Neural cell (in vitro differentiated cells): ENCODE data around the gene SLC2A10. TPM values are rescaled to one million over a fixed set of nuclear protein-coding genes. Genes with fewer than 3 reads are reported as not detected.

Experiments
- H2AFZ ChIP-seq: fragments of 200-600, 300-800 bp; sonication (generic), shearing (Covaris generic); 2 replicates; pipeline ENCODE4 v1.6.0; 2014; ENCODE audit warnings: low read depth, mild to moderate bottlenecking, antibody characterized with exemption, low read length, moderate library complexity
- H3F3A ChIP-seq: fragments of 200-600 bp; shearing (Covaris generic); 2 replicates; pipeline ENCODE4 v1.6.1; 2016; ENCODE audit warnings: mild to moderate bottlenecking, moderate library complexity, mixed read lengths, antibody characterized with exemption, low read length; ENCODE audit not compliant: insufficient read depth, poor library complexity, severe bottlenecking
- H3K27ac ChIP-seq: fragments of 200-600, 300-800 bp; sonication (generic), shearing (Covaris generic); 2 replicates; pipeline ENCODE4 v1.5.1; 2014; ENCODE audit warnings: mild to moderate bottlenecking, low read length, moderate library complexity
- H3K27me3 ChIP-seq: fragments of 300-800, 200-600 bp; sonication (generic), shearing (Covaris generic); 2 replicates; pipeline ENCODE4 v1.6.0; 2014; ENCODE audit warnings: mild to moderate bottlenecking, low read depth, low read length, moderate library complexity; ENCODE audit not compliant: insufficient read depth
- H3K36me3 ChIP-seq: fragments of 300-800, 200-600 bp; sonication (generic), shearing (Covaris generic); 2 replicates; pipeline ENCODE4 v1.5.1; 2014; ENCODE audit warnings: mild to moderate bottlenecking, antibody characterized with exemption, low read length, moderate library complexity; ENCODE audit not compliant: insufficient read depth
- H3K4me2 ChIP-seq: fragments of 300-800, 200-600 bp; sonication (generic), shearing (Covaris generic); 2 replicates; pipeline ENCODE4 v1.6.0; 2014; ENCODE audit warnings: mild to moderate bottlenecking, low read length
- H3K4me3 ChIP-seq: fragments of 300-800, 200-600 bp; sonication (generic), shearing (Covaris generic); 2 replicates; pipeline ENCODE4 v1.5.1; 2014; ENCODE audit warnings: mild to moderate bottlenecking, low read length, moderate library complexity
- H3K79me2 ChIP-seq: fragments of 200-600 bp; shearing (Covaris generic); replicated peaks from 2 replicates; pipeline ENCODE4 v1.6.0; 2014; ENCODE audit warnings: mild to moderate bottlenecking, low read length, moderate library complexity; ENCODE audit not compliant: insufficient read depth
- H3K9ac ChIP-seq: fragments of 300-800, 200-600 bp; sonication (generic), shearing (Covaris generic); 2 replicates; pipeline ENCODE4 v1.6.1; 2016; ENCODE audit warnings: mild to moderate bottlenecking, low read length, mixed read lengths
- H3K9me2 ChIP-seq: fragments of 200-600 bp; shearing (Covaris generic); 2 replicates; pipeline ENCODE4 v1.6.1; 2016; ENCODE audit warnings: mild to moderate bottlenecking, low read length, mixed read lengths; ENCODE audit not compliant: insufficient read depth
- H3K9me3 ChIP-seq: fragments of 200-600, 300-800 bp; sonication (generic), shearing (Covaris generic); 2 replicates; pipeline ENCODE4 v1.6.1; 2016; ENCODE audit warnings: mild to moderate bottlenecking, mixed run types, low read length, moderate library complexity, mixed read lengths
- H4K20me1 ChIP-seq: fragments of 200-600 bp; shearing (Covaris generic); 2 replicates; pipeline ENCODE4 v1.6.1; 2016; ENCODE audit warnings: mild to moderate bottlenecking, mixed run types; ENCODE audit not compliant: insufficient read depth
- CTCF ChIP-seq: fragments of 450-650 bp; IDR thresholded peaks from 2 replicates; pipeline ENCODE4 v1.5.1; 2014; ENCODE audit warnings: antibody characterized with exemption, mild to moderate bottlenecking, moderate library complexity; ENCODE audit not compliant: poor library complexity, severe bottlenecking
- EP300 ChIP-seq: fragments of 450-650 bp; conservative IDR thresholded peaks from 2 replicates; pipeline ENCODE4 v1.6.1; 2014; ENCODE audit warnings: antibody characterized with exemption, mild to moderate bottlenecking, moderate library complexity; ENCODE audit not compliant: poor library complexity, severe bottlenecking
- EZH2 ChIP-seq: fragments of 200-600, 300-800 bp; shearing (Covaris generic), sonication (generic); IDR thresholded peaks from 2 replicates; pipeline ENCODE4 v1.6.1; 2014; ENCODE audit warnings: antibody characterized with exemption, low read length, borderline replicate concordance, mild to moderate bottlenecking; ENCODE audit not compliant: insufficient read depth, poor library complexity, severe bottlenecking
- MXI1 ChIP-seq: fragments of 450-650 bp; conservative IDR thresholded peaks from 2 replicates; pipeline ENCODE4 v1.6.1; 2014; ENCODE audit warnings: antibody characterized with exemption, mild to moderate bottlenecking; ENCODE audit not compliant: poor library complexity, severe bottlenecking
- POLR2AphosphoS5 ChIP-seq: IDR thresholded peaks from 2 replicates; pipeline ENCODE4 v1.6.1; 2012
- RAD21 ChIP-seq: fragments of 450-650 bp; conservative IDR thresholded peaks from 2 replicates; pipeline ENCODE4 v1.6.1; 2014; ENCODE audit warnings: antibody characterized with exemption, mild to moderate bottlenecking, moderate library complexity
- REST ChIP-seq: IDR thresholded peaks from 2 replicates; pipeline ENCODE4 v1.6.1; 2012; ENCODE audit warnings: borderline replicate concordance
- SMC3 ChIP-seq: fragments of 450-650 bp; conservative IDR thresholded peaks from 2 replicates; pipeline ENCODE4 v1.6.1; 2014; ENCODE audit warnings: antibody characterized with exemption, mild to moderate bottlenecking, moderate library complexity; ENCODE audit not compliant: poor library complexity
- TAF1 ChIP-seq: IDR thresholded peaks from 2 replicates; pipeline ENCODE4 v1.6.1; 2012; ENCODE audit warnings: low read depth
- polyA plus RNA-seq: library from polyadenylated mRNA; depleted of rRNA; stranded (reverse); fragments of >200 nt; gene quantifications from 2 replicates; pipeline ENCODE4 v1.2.3, GENCODE V29; 2014

Gene SLC2A10
- polyA plus RNA-seq, 1 donor from 2014 or later: not detected

GRCh38 chr20:46706242-46706641, 3.2 kb upstream of the SLC2A10 start:
- Histone ChIP-seq H3K9ac (no peak overlapping the region), H3K9me2 (no peaks in the 10 kb centered on the region), H3K4me2 (no peak overlapping the region), H4K20me1 (no peaks in the 10 kb centered on the region), H3K36me3 (no peaks in the 10 kb centered on the region), H2AFZ (no peak overlapping the region), H3K27ac (no peak overlapping the region), H3K4me3 (no peak overlapping the region), H3F3A (no peaks in the 10 kb centered on the region), H3K79me2 (no peaks in the 10 kb centered on the region), H3K27me3 (peaks cover 19% of the 10 kb centered on the region), H3K9me3 (no peaks in the 10 kb centered on the region)
- no peak for TF ChIP-seq EP300
- no peak for TF ChIP-seq MXI1
- TF ChIP-seq EZH2: no peak
- TF ChIP-seq RAD21: no peak
- no peak for TF ChIP-seq CTCF
- TF ChIP-seq POLR2AphosphoS5: no peak
- no peak for TF ChIP-seq TAF1
- no peak for TF ChIP-seq REST
- no peak for TF ChIP-seq SMC3

GRCh38 chr20:46708172-46708860, 1.1 kb upstream of the SLC2A10 start:
- H3K9ac ChIP-seq: no peak overlapping the region
- no peaks in the 10 kb centered on the region for H3K79me2 ChIP-seq
- no peaks in the 10 kb centered on the region for H3K9me2 ChIP-seq
- no peak overlapping the region for H3K27ac ChIP-seq
- H3K36me3 ChIP-seq: no peaks in the 10 kb centered on the region
- peaks cover 19% of the 10 kb centered on the region for H3K27me3 ChIP-seq
- TF ChIP-seq CTCF (no peak), RAD21 (no peak), TAF1 (no peak), EZH2 (no peak), MXI1 (no peak), SMC3 (no peak), EP300 (no peak), REST (no peak), POLR2AphosphoS5 (no peak)
- H3K4me2 ChIP-seq: no peak overlapping the region
- no peaks in the 10 kb centered on the region for H3K9me3 ChIP-seq
- H4K20me1 ChIP-seq: no peaks in the 10 kb centered on the region
- H3K4me3 ChIP-seq: no peak overlapping the region
- no peaks in the 10 kb centered on the region for H3F3A ChIP-seq
- H2AFZ ChIP-seq: no peak overlapping the region
